Thyroid gland (tissue), 4 donors: ENCODE data around the gene KIAA0930.

Experiments used
- CTCF ChIP-seq, 6 experiments: fragments of 200-600 bp in 3 of 6; fragments of 450-650 bp in 3 of 6; sonication (generic) in 3 of 6; IDR thresholded peaks; one replicate each; pipeline ENCODE4 v1.5.1; 2016 to 2019; ENCODE audit warnings: antibody characterized with exemption in 6 of 6, mild to moderate bottlenecking in 2 of 6, inconsistent platforms in 1 of 6, moderate library complexity in 1 of 6
- POLR2A ChIP-seq, 2 donors: fragments of 450-650 bp; IDR thresholded peaks; one replicate each; pipeline ENCODE4 v1.6.1; 2017; ENCODE audit warnings: antibody characterized with exemption in 2 of 2, mild to moderate bottlenecking in 2 of 2, moderate library complexity in 1 of 2

GRCh38 chr22:45211848-45212247 is 28.8 kb downstream of the KIAA0930 start:
- TF ChIP-seq CTCF (IDR thresholded peaks at IDR 0.05) (no peak), POLR2A (IDR thresholded peaks at IDR 0.05) (no peak)
